HUDEP-2 (cell line): ENCODE results near the gene NCBP3.

Experiments used
- DNase-seq, 76 experiments: peaks; one replicate each; lab custom pipeline; 2025; ENCODE audit not compliant: unreplicated experiment in 76 of 76; lab: John Stamatoyannopoulos, UW

NCBP3 gene

GRCh38 chr17:3845621-3846436 lies at the start of gene NCBP3:
TSS of gene NCBP3 (minus strand) at chr17:3846246. CDS start at chr17:3846223, 23 bp downstream.
- peak in 73 of 76 experiments; percentile 21 to 92 (median 81) for DNase-seq

- DNase-seq = no peak
Observed at GRCh38 chr17:3895354-3895753, 49.3 kb upstream of the NCBP3 start.

GRCh38 chr17:3894911-3895343 lies 48.9 kb upstream of the NCBP3 start:
- no peak for DNase-seq

GRCh38 chr17:3894188-3894587 lies 48.1 kb upstream of the NCBP3 start:
- no peak for DNase-seq

- DNase-seq = no peak
Observed at GRCh38 chr17:3893720-3894116, 47.7 kb upstream of the NCBP3 start.

GRCh38 chr17:3893003-3893719 lies 47.1 kb upstream of the NCBP3 start, which contains the start of gene CAMKK1:
TSS of gene CAMKK1 (minus strand) at chr17:3893053. CDS start at chr17:3885687, 7,366 bp downstream.
- DNase-seq = peak in 73 of 76 experiments; percentile 32 to 90 (median 76)

- DNase-seq = peak in 68 of 76 experiments; percentile 11 to 91 (median 63)
Observed at GRCh38 chr17:3892095-3892998, 46.3 kb upstream of the NCBP3 start.

GRCh38 chr17:3891626-3892094 lies 45.6 kb upstream of the NCBP3 start:
- no peak for DNase-seq

- DNase-seq = no peak
Observed at GRCh38 chr17:3890878-3891219, 44.8 kb upstream of the NCBP3 start.

- DNase-seq = peak in 60 of 76 experiments; percentile 2 to 82 (median 50)
Observed at GRCh38 chr17:3890082-3890877, 44.2 kb upstream of the NCBP3 start.

- no peak for DNase-seq
Observed at GRCh38 chr17:3889325-3890012, 43.4 kb upstream of the NCBP3 start.

- no peak for DNase-seq
Observed at GRCh38 chr17:3888343-3889171, 42.5 kb upstream of the NCBP3 start.

GRCh38 chr17:3887804-3888203 lies 41.8 kb upstream of the NCBP3 start:
- no peak for DNase-seq

- no peak for DNase-seq
Observed at GRCh38 chr17:3887394-3887793, 41.3 kb upstream of the NCBP3 start.

- DNase-seq = no peak
Observed at GRCh38 chr17:3886776-3887175, 40.7 kb upstream of the NCBP3 start.

- DNase-seq = peak in 9 of 76 experiments; percentile 11 to 58 (median 27)
Observed at GRCh38 chr17:3885970-3886369, 39.9 kb upstream of the NCBP3 start.

- DNase-seq = no peak
Observed at GRCh38 chr17:3885271-3885670, 39.2 kb upstream of the NCBP3 start.

- no peak for DNase-seq
Observed at GRCh38 chr17:3884188-3884587, 38.1 kb upstream of the NCBP3 start.
